ENCODE results near the gene TUBB. TPM values are rescaled to one million over a fixed set of nuclear protein-coding genes. Genes with fewer than 3 reads are reported as not detected.

Gene TUBB
- 187 TPM for total RNA-seq
- long read RNA-seq, transcript TUBB-205 (4 exons, 2,670 nt): major isoform, 525 of 585 reads
- long read RNA-seq, partial matches to known transcripts: 58 of 585 reads
- long read RNA-seq, other reads (novel, unspliced or antisense): 2 of 585 reads

DNA sequence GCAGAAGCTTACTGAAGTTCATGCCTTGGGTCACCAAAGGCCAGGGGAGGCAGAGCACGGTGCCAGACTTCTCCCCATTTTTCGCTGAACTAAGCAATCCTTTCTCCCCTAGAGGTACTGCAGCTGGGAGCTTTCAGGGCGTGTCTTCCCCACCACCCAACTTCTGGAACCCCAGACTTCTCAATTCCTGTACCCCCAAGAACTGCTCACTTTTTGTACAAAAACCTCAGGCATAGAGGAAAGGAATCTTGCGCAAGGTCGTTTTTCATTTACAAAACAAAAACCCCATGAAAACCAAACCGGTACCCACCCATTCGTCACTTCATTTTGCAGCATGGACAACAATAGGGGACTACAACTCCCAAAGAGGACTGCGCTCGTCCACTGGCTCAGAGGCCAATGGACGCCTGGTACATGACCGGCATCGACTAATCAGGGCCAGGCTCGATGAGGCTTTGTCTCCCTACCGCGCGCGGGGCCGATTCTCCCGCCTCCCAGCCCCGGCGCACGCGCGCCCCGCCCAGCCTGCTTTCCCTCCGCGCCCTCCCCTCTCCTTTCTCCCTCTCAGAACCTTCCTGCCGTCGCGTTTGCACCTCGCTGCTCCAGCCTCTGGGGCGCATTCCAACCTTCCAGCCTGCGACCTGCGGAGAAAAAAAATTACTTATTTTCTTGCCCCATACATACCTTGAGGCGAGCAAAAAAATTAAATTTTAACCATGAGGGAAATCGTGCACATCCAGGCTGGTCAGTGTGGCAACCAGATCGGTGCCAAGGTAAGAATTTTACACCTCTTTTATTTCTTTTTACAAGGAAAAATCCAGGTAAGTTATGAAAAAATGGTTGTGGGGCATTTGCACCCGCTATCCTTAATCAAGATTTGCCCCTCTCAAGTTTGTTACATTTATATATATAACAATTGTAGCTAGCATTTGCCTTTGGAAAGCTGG, at the start of gene TUBB:
Gene TUBB (plus strand): TSS at position 562 of the 947 bp plus-strand sequence. CDS start 155 bp downstream, at position 717.
- no peaks in the 10 kb centered on the region for H3K9me3 ChIP-seq (replicated peaks)
- H3K27ac ChIP-seq (replicated peaks): peak within 1 kb of the TSS; percentile 98
- peaks cover 26% of the 10 kb centered on the region for H3K36me3 ChIP-seq
- TF ChIP-seq, protein P1, sequence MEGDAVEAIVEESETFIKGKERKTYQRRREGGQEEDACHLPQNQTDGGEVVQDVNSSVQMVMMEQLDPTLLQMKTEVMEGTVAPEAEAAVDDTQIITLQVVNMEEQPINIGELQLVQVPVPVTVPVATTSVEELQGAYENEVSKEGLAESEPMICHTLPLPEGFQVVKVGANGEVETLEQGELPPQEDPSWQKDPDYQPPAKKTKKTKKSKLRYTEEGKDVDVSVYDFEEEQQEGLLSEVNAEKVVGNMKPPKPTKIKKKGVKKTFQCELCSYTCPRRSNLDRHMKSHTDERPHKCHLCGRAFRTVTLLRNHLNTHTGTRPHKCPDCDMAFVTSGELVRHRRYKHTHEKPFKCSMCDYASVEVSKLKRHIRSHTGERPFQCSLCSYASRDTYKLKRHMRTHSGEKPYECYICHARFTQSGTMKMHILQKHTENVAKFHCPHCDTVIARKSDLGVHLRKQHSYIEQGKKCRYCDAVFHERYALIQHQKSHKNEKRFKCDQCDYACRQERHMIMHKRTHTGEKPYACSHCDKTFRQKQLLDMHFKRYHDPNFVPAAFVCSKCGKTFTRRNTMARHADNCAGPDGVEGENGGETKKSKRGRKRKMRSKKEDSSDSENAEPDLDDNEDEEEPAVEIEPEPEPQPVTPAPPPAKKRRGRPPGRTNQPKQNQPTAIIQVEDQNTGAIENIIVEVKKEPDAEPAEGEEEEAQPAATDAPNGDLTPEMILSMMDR (IDR thresholded peaks at IDR 0.05; ENCODE audit: borderline replicate concordance): peak; percentile 21
- DNase-seq: peak; percentile 98
- intact Hi-C loops (cut with micrococcal nuclease): no loop called here
- H3K4me3 ChIP-seq: peak within 1 kb of the TSS; percentile 95
- H3K27me3 ChIP-seq (ENCODE audit: low read depth): no peaks in the 10 kb centered on the region
- H3K4me1 ChIP-seq: peaks cover 79% of the 10 kb centered on the region

DNA sequence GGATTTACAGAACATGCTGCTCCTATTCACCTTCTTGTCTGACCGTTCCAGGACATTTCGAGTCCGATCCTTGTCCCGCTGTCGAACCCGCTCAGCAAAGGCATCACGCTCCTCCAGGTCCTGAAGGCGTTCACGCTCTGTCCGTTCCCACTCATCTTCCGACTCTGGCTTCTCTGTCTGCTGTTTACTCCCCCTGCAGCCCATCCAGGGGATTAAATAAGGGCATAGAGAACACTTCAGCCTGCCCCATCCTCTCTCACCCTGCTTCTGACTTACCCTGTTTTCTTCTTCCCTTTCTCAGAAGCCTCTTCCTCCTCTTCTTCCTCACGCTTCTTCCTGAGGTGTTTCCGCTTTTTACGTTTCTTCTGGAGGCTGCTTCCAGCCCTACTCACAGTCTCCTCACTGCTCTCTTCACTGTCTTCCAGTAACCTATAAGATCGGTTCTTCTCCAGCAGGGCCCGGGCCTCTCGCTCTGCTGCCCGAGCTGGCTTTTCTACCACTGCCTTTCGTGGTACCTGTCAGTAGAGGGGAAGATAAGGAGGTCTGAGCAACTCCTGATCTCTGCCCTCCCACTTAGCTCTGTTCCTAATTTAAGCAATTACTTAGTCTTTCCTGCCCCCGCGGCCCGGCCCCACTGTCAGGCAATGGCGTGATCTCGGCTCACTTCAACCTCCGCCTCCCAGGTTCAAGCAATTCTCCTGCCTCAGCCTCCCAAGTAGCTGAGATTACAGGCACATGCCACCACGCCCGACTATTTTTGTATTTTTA, 49.2 kb upstream of the TUBB start:
- DNase-seq: no peak
- no peak overlapping the region for H3K4me3 ChIP-seq
- TF ChIP-seq, protein P1 (IDR thresholded peaks at IDR 0.05; ENCODE audit: borderline replicate concordance): no peak
- no peaks in the 10 kb centered on the region for H3K27me3 ChIP-seq (ENCODE audit: low read depth)
- peaks cover 25% of the 10 kb centered on the region for H3K4me1 ChIP-seq
- H3K9me3 ChIP-seq (replicated peaks): no peaks in the 10 kb centered on the region
- intact Hi-C loops (cut with micrococcal nuclease): no loop called here
- H3K36me3 ChIP-seq: peaks cover 54% of the 10 kb centered on the region
- no peak overlapping the region for H3K27ac ChIP-seq (replicated peaks)

DNA sequence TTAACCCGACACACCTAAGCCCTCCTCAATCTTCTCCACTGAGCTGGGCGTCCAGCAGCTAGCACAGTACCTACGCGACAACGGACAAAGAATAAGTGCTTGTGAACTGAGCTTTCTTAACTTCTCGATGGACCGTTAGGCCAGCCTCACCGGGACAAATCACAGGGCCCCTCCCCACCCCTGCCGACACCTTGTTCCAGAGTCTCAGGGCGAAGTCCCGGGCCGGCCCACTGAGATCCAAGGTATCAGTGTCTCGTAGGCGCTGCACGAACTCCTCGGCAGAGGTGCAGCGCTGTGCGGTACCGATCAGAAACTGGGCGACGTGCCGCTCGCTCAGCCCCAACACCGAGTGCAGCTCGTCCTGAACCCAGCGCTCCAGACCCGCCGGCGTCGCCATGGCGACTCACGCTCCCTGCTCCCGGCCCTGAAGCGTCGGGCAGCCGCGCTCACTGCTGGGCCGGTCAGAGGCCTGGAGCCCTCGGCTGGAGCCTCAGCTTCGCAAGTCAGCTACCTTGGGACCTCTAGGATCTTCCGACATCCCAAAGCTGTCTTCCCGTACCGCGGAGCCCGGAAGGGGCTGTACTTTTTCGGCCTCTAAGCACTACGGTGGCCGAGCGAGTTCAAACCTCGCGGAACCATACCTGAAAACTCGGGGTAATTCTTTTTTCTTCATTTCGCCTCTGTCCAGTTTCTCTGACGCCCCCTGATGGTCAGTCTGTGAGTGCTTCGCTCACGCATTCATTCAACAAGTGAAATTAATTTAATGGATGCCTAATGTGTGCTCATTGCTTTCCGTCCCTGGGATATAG, 47.5 kb upstream of the TUBB start, which contains the start of gene DHX16:
Gene DHX16 (minus strand): TSS at position 562 of the 809 bp plus-strand sequence. CDS start 165 bp downstream, at position 397.
- peaks cover 53% of the 10 kb centered on the region for H3K36me3 ChIP-seq
- DNase-seq: peak; percentile 96
- intact Hi-C loops (cut with micrococcal nuclease): no loop called here
- no peaks in the 10 kb centered on the region for H3K27me3 ChIP-seq (ENCODE audit: low read depth)
- no peaks in the 10 kb centered on the region for H3K9me3 ChIP-seq (replicated peaks)
- peaks cover 25% of the 10 kb centered on the region for H3K4me1 ChIP-seq
- H3K4me3 ChIP-seq: peak within 1 kb of the TSS; percentile 89
- TF ChIP-seq, protein P1 (IDR thresholded peaks at IDR 0.05; ENCODE audit: borderline replicate concordance): peak; percentile 93
- H3K27ac ChIP-seq (replicated peaks): peak within 1 kb of the TSS; percentile 87

DNA sequence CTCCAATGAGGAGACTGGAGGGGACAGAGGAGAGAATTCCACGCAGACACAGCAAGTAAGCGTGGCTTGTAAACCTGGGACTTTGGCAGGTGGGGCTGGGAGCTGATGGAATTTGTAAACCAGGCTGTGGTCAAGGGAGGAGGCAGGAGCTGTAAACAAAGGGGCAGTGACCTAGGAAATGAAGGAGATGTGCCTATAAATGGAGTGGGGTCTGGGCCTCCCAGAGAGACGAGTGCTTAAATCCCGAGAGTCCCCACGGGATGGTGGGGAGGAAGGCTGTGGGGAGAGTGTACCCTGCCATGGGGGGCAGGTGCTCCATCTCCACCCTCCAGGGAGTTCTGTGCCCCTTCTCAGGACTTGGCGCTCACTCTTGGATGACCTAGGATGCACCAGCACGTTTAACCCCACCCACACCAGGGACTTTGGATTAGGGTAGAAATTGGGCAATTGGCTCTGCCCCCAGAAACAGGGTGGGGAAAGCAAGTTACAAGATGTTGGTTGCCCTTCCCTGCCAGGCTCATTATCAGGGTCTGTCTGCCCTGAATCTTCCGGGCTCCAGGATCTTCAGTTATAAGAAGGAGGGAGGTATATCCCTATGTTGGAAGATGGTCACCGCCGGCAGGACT, 43.4 kb upstream of the TUBB start:
- Histone ChIP-seq H3K4me1 (peaks cover 47% of the 10 kb centered on the region), H3K9me3 (replicated peaks) (no peaks in the 10 kb centered on the region), H3K36me3 (peaks cover 44% of the 10 kb centered on the region), H3K27me3 (ENCODE audit: low read depth) (no peaks in the 10 kb centered on the region), H3K27ac (replicated peaks) (no peak overlapping the region), H3K4me3 (no peak overlapping the region)
- TF ChIP-seq, protein P1 (IDR thresholded peaks at IDR 0.05; ENCODE audit: borderline replicate concordance): no peak
- intact Hi-C loops (cut with micrococcal nuclease): no loop called here
- no peak for DNase-seq
